Measurements from ENCODE around the gene ZMIZ1.

The ZMIZ1 gene

GRCh38 chr10:79234391-79235315 lies 165.9 kb downstream of the ZMIZ1 start:
- no peak for TF ChIP-seq CTCF (IDR thresholded peaks at IDR 0.05; ENCODE audit: extremely low read depth, missing control alignments)
- DNase-seq (ENCODE audit: low spot score) = no peak

GRCh38 chr10:79235765-79236432 lies 167.1 kb downstream of the ZMIZ1 start:
- DNase-seq (ENCODE audit: low spot score) = no peak
- no peak for TF ChIP-seq CTCF (IDR thresholded peaks at IDR 0.05; ENCODE audit: extremely low read depth, missing control alignments)

- DNase-seq (ENCODE audit: low spot score) = no peak
- no peak for TF ChIP-seq CTCF (IDR thresholded peaks at IDR 0.05; ENCODE audit: extremely low read depth, missing control alignments)
Measured at GRCh38 chr10:79236433-79236765, 167.6 kb downstream of the ZMIZ1 start.

GRCh38 chr10:79237454-79238157 lies 168.8 kb downstream of the ZMIZ1 start:
- no peak for TF ChIP-seq CTCF (IDR thresholded peaks at IDR 0.05; ENCODE audit: extremely low read depth, missing control alignments)

GRCh38 chr10:79238158-79238520 lies 169.4 kb downstream of the ZMIZ1 start:
- TF ChIP-seq CTCF (IDR thresholded peaks at IDR 0.05; ENCODE audit: extremely low read depth, missing control alignments) = no peak
- DNase-seq (ENCODE audit: low spot score) = no peak

More at GRCh38 chr10:79237454-79238157, 168.8 kb downstream of the ZMIZ1 start:
- no peak for DNase-seq (ENCODE audit: low spot score)

GRCh38 chr10:79238606-79239005 lies 169.8 kb downstream of the ZMIZ1 start:
- no peak for TF ChIP-seq CTCF (IDR thresholded peaks at IDR 0.05; ENCODE audit: extremely low read depth, missing control alignments)
- no peak for DNase-seq (ENCODE audit: low spot score)
